Loucy (cell line): ENCODE data around the gene RPL10.

Experiments
- H2AFZ ChIP-seq: fragments of 200-600 bp; sonication (generic); 2 replicates; pipeline ENCODE4 v1.6.0; 2016; ENCODE audit warnings: antibody characterized with exemption, mild to moderate bottlenecking, low read length, moderate library complexity
- H3F3A ChIP-seq: fragments of 200-600 bp; 2 replicates; pipeline ENCODE4 v1.6.0; 2016; ENCODE audit warnings: antibody characterized with exemption, low read depth, mild to moderate bottlenecking
- H3K27me3 ChIP-seq: fragments of 200-600 bp; sonication (generic); 2 replicates; pipeline ENCODE4 v1.6.1; 2014; ENCODE audit warnings: low read length, mild to moderate bottlenecking; ENCODE audit not compliant: insufficient read depth, poor library complexity, severe bottlenecking
- H3K36me3 ChIP-seq: fragments of 200-600 bp; sonication (generic); 2 replicates; pipeline ENCODE4 v1.6.1; 2016; ENCODE audit warnings: low read length; ENCODE audit not compliant: insufficient read depth
- H3K4me1 ChIP-seq: fragments of 200-600 bp; sonication (generic); 2 replicates; pipeline ENCODE4 v1.5.1; 2014; ENCODE audit warnings: low read length, mild to moderate bottlenecking; ENCODE audit not compliant: insufficient read depth, poor library complexity, severe bottlenecking
- H3K4me2 ChIP-seq: fragments of 200-600 bp; sonication (generic); 2 replicates; pipeline ENCODE4 v1.6.0; 2014; ENCODE audit warnings: antibody characterized with exemption, low read length, low read depth, mild to moderate bottlenecking; ENCODE audit not compliant: poor library complexity, severe bottlenecking
- H3K4me3 ChIP-seq: fragments of 200-600 bp; sonication (generic); 2 replicates; pipeline ENCODE4 v1.5.1; 2014; ENCODE audit warnings: low read length, mild to moderate bottlenecking, mixed read lengths; ENCODE audit not compliant: poor library complexity, severe bottlenecking
- H3K79me2 ChIP-seq: fragments of 200-600 bp; sonication (generic); 2 replicates; pipeline ENCODE4 v1.6.1; 2014; ENCODE audit warnings: low read length; ENCODE audit not compliant: insufficient read depth
- H3K9ac ChIP-seq: fragments of 200-600 bp; sonication (generic); 2 replicates; pipeline ENCODE4 v1.6.0; 2014; ENCODE audit warnings: mild to moderate bottlenecking, low read depth, low read length, moderate library complexity; ENCODE audit not compliant: poor library complexity, severe bottlenecking
- H3K9me2 ChIP-seq: fragments of 200-600 bp; sonication (generic); replicated peaks from 2 replicates; pipeline ENCODE4 v1.6.1; 2016; ENCODE audit warnings: low read depth, low read length, mixed read lengths
- H3K9me3 ChIP-seq: fragments of 200-600 bp; sonication (generic); 2 replicates; pipeline ENCODE4 v1.6.1; 2014; ENCODE audit warnings: mild to moderate bottlenecking, antibody characterized with exemption, low read length, low read depth; ENCODE audit not compliant: insufficient read depth
- H4K20me1 ChIP-seq: fragments of 200-600 bp; sonication (generic); 2 replicates; pipeline ENCODE4 v1.6.0; 2014; ENCODE audit warnings: antibody characterized with exemption, low read length, mild to moderate bottlenecking; ENCODE audit not compliant: insufficient read depth, poor library complexity, severe bottlenecking
- EZH2phosphoT487 ChIP-seq: fragments of 200-600 bp; IDR thresholded peaks from 2 replicates; pipeline ENCODE4 v1.6.1; 2018; ENCODE audit warnings: antibody characterized with exemption, mild to moderate bottlenecking, moderate library complexity, borderline replicate concordance
- TF ChIP-seq, protein P1 (sequence below): fragments of 200-600 bp; sonication (generic); conservative IDR thresholded peaks from 2 replicates; pipeline ENCODE4 v1.5.1; 2014; ENCODE audit warnings: mild to moderate bottlenecking, antibody characterized with exemption, low read length

The RPL10 gene

DNA sequence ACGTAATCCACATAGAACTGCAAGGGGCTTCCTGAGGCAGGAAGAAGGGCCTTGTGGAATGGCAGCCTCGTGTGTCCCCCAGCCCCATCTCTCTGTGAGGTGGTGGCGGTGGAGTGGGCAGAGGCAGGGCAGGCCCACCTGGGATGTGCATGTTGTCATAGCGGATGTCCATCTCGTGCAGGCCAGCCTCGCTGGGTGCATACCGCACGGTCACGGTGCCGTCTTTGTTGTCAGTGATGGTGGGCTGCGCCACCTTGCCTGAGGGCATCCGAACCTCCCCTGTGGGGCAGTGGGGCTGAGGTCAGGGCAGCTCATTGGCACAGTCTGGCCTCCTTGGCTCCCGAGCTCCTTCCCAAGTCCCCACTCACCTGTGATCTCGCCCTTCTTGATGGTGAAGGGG, 44.2 kb upstream of the RPL10 start:
- no peak for TF ChIP-seq EZH2phosphoT487
- TF ChIP-seq, protein P1, sequence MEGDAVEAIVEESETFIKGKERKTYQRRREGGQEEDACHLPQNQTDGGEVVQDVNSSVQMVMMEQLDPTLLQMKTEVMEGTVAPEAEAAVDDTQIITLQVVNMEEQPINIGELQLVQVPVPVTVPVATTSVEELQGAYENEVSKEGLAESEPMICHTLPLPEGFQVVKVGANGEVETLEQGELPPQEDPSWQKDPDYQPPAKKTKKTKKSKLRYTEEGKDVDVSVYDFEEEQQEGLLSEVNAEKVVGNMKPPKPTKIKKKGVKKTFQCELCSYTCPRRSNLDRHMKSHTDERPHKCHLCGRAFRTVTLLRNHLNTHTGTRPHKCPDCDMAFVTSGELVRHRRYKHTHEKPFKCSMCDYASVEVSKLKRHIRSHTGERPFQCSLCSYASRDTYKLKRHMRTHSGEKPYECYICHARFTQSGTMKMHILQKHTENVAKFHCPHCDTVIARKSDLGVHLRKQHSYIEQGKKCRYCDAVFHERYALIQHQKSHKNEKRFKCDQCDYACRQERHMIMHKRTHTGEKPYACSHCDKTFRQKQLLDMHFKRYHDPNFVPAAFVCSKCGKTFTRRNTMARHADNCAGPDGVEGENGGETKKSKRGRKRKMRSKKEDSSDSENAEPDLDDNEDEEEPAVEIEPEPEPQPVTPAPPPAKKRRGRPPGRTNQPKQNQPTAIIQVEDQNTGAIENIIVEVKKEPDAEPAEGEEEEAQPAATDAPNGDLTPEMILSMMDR, result no peak
- H3K4me2 ChIP-seq, result no peak overlapping the region
- peaks cover 4% of the 10 kb centered on the region for H4K20me1 ChIP-seq
- no peaks in the 10 kb centered on the region for H3K9me2 ChIP-seq
- H3K9ac ChIP-seq, result no peak overlapping the region
- no peaks in the 10 kb centered on the region for H3K9me3 ChIP-seq
- no peak overlapping the region for H2AFZ ChIP-seq
- no peaks in the 10 kb centered on the region for H3K27me3 ChIP-seq
- peaks cover 6% of the 10 kb centered on the region; the same call in 1 of the 2 replicates for H3K79me2 ChIP-seq
- no peaks in the 10 kb centered on the region for H3K4me1 ChIP-seq
- H3F3A ChIP-seq, result no peaks in the 10 kb centered on the region
- peaks cover 88% of the 10 kb centered on the region; the same call in 1 of the 2 replicates for H3K36me3 ChIP-seq
- no peak overlapping the region for H3K4me3 ChIP-seq

DNA sequence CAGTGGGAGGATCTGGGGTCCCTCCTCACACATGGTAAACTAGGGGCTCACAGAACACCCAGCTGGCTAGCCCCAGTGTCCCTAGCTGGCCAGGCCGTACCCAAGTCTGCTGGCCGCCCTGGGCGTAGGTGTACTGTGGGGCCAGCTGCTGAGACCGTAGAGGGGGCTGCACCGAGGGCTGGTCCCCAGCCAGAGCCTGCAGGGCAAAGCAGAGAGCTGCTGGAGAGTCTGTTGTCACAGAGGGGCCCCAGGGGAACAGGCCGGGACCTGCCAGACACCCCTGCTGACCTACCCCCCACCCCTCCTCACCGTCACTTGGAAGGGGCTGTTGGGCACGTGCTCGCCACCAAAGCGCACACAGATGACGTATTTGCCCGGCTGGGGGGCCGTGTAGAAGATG, 43.7 kb upstream of the RPL10 start:
- Histone ChIP-seq H3F3A (no peaks in the 10 kb centered on the region), H3K36me3 (peaks cover 88% of the 10 kb centered on the region; the same call in 1 of the 2 replicates), H3K27me3 (no peaks in the 10 kb centered on the region), H3K4me3 (no peak overlapping the region), H3K4me1 (no peaks in the 10 kb centered on the region), H2AFZ (no peak overlapping the region), H3K9me2 (no peaks in the 10 kb centered on the region), H4K20me1 (peaks cover 5% of the 10 kb centered on the region), H3K9ac (no peak overlapping the region), H3K4me2 (no peak overlapping the region), H3K79me2 (peaks cover 8% of the 10 kb centered on the region; the same call in 1 of the 2 replicates), H3K9me3 (no peaks in the 10 kb centered on the region)
- no peak for TF ChIP-seq EZH2phosphoT487
- TF ChIP-seq, protein P1, result no peak

DNA sequence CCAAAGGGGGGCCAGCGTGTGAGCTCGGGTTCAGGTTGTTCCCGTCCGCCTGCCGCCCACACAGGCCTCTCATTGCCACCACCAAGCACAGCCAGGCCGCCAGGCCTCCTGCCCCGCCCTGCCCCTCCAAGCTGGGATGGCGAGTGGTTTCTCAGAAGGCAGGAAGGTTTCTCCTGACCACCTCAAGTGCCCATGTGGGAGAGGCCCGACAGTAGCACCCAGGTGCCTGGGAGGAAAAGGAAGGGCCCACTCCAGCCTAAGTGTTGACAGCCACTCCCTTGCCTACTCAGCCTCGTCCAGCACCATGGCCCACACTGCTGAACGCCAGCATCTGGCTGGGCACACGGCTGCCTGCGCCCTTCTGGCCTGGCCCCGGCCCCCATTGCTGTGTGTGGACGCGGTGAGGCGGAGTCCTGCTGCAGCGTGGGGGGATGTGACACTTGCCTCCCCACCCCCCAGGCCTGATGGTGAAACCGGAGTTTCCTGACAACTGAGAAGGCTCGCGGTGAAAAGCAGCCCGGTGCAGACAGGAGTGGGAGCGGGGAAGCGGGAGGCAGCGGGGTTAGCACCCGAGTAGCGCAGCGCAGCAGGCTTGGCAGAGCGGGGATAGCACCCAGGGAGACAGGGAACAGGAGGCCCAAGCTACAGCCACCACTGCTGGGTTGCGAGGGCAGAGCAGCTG, 42.9 kb upstream of the RPL10 start:
- Histone ChIP-seq H3K9ac (no peak overlapping the region), H3K36me3 (peaks cover 88% of the 10 kb centered on the region; the same call in 1 of the 2 replicates), H3K4me3 (no peak overlapping the region), H3K4me1 (no peaks in the 10 kb centered on the region), H3K27me3 (no peaks in the 10 kb centered on the region), H3K9me2 (no peaks in the 10 kb centered on the region), H3K79me2 (peaks cover 8% of the 10 kb centered on the region; the same call in 1 of the 2 replicates), H3K9me3 (no peaks in the 10 kb centered on the region), H3F3A (no peaks in the 10 kb centered on the region), H4K20me1 (peaks cover 10% of the 10 kb centered on the region), H3K4me2 (no peak overlapping the region), H2AFZ (no peak overlapping the region)
- TF ChIP-seq EZH2phosphoT487, result no peak

DNA sequence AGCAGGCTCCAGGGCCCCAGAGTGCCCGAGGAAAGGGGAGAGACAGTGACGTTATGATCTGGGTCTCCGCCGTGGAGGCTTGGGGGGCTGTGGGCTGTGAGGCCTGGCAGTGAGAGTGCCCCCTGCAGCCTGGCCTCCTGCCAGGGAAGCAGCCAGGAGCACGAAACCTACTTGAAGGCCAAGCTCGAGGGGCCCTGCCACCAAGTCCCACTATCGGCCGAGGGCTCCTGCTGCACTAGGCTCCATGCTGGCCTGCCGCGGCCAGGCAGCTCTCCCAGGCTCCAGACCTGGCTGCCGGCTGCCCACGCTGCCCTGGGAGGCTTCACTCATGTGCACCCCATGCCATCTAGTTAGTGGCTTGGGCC, 42.4 kb upstream of the RPL10 start:
- H3K9ac ChIP-seq, result no peak overlapping the region
- no peaks in the 10 kb centered on the region for H3K9me3 ChIP-seq
- H3K4me1 ChIP-seq, result no peaks in the 10 kb centered on the region
- H2AFZ ChIP-seq, result no peak overlapping the region
- H3K27me3 ChIP-seq, result no peaks in the 10 kb centered on the region
- no peaks in the 10 kb centered on the region for H3F3A ChIP-seq
- peaks cover 87% of the 10 kb centered on the region; the same call in 1 of the 2 replicates for H3K36me3 ChIP-seq
- no peak overlapping the region for H3K4me2 ChIP-seq
- H3K79me2 ChIP-seq, result peaks cover 8% of the 10 kb centered on the region; the same call in 1 of the 2 replicates
- TF ChIP-seq, protein P1, result no peak
- H3K9me2 ChIP-seq, result no peaks in the 10 kb centered on the region
- no peak overlapping the region for H3K4me3 ChIP-seq
- H4K20me1 ChIP-seq, result peaks cover 10% of the 10 kb centered on the region
